ENCODE data around the gene PLCXD3. TPM values are rescaled to one million over a fixed set of nuclear protein-coding genes. Genes with fewer than 3 reads are reported as not detected.

Gene PLCXD3
- total and polyA plus RNA-seq, 2 of the 8 experiments (the other 6 are each of a cell fraction or from before 2014, with no cell fraction given) = 0.03 to 0.07 TPM

GRCh38 chr5:41338136-41338675 is 172.2 kb downstream of the PLCXD3 start:
- no peak overlapping the region for H3K27ac ChIP-seq (ENCODE audit: low read depth, low read length)
- H3K23ac ChIP-seq (ENCODE audit: insufficient read length) = no peak overlapping the region
- WGBS, 2 experiments (ENCODE audit: extremely low coverage in 1 of 2, insufficient coverage in 1 of 2, insufficient read length in 1 of 2, insufficient replicate concordance in 2 of 2, low coverage in 1 of 2, low lambda C conversion rate in 2 of 2, missing lambda C conversion rate in 1 of 2) = 92% methylated on average over 2 of the region's 2 CpGs; no CpG with 5 or more reads in 1 of the 2 experiments
- no peak overlapping the region for H3K4ac ChIP-seq (replicated peaks; ENCODE audit: insufficient read length, low read depth, low read length)
- TF ChIP-seq POLR2A (IDR thresholded peaks at IDR 0.05; ENCODE audit: control extremely low read depth in 1 of 2, low read depth in 2 of 2, low read length in 2 of 2) = no peak
- TF ChIP-seq RAD21 (IDR thresholded peaks at IDR 0.05 in 1 of 2, conservative IDR thresholded peaks at IDR 0.05 in 1 of 2; ENCODE audit: low read depth in 2 of 2, low read length in 2 of 2) = peak; percentile 23 to 24; a peak in 3 of 4 replicates
- FAIRE-seq = no peak
- no peaks in the 10 kb centered on the region for H3K79me2 ChIP-seq (ENCODE audit: control insufficient read depth in 1 of 2, insufficient read depth in 2 of 2, low read length in 2 of 2)
- no peak overlapping the region for H3K18ac ChIP-seq (ENCODE audit: extremely low read depth, low read length)
- H3K56ac ChIP-seq (replicated peaks; ENCODE audit: insufficient read length, low read depth, low read length) = no peak overlapping the region
- no peak for DNase-seq (ENCODE audit: low read depth in 1 of 2, low spot score in 2 of 2)
- no peak overlapping the region for H2BK20ac ChIP-seq (ENCODE audit: low read length)
- H2BK15ac ChIP-seq (ENCODE audit: low read length) = no peak overlapping the region
- H3K9ac ChIP-seq (replicated peaks in 1 of 4; ENCODE audit: extremely low read depth in 1 of 4, low read depth in 3 of 4, low read length in 3 of 4) = no peak overlapping the region
- no peak overlapping the region for H3K4me2 ChIP-seq (ENCODE audit: insufficient read depth in 1 of 2, low read depth in 2 of 2, low read length in 2 of 2)
- no peak overlapping the region for H2AK5ac ChIP-seq (ENCODE audit: low read depth, low read length)
- H2BK120ac ChIP-seq (replicated peaks; ENCODE audit: low read depth, low read length) = no peak overlapping the region
- no peaks in the 10 kb centered on the region for H3K27me3 ChIP-seq (replicated peaks in 1 of 4; ENCODE audit: control insufficient read depth in 3 of 4, extremely low read depth in 1 of 4, insufficient read depth in 3 of 4, low read length in 3 of 4)
- no peaks in the 10 kb centered on the region for H3K9me3 ChIP-seq (ENCODE audit: insufficient read depth in 2 of 2, low read depth in 1 of 2, low read length in 1 of 2)
- no peaks in the 10 kb centered on the region for H3K23me2 ChIP-seq (ENCODE audit: low read depth, low read length)
- no peak overlapping the region for H4K91ac ChIP-seq (replicated peaks; ENCODE audit: insufficient read length, low read length)
- no peak overlapping the region for H4K5ac ChIP-seq (ENCODE audit: insufficient read length, low read depth, low read length)
- no peaks in the 10 kb centered on the region for H4K20me1 ChIP-seq (replicated peaks in 1 of 2; ENCODE audit: control insufficient read depth in 1 of 2, insufficient read depth in 2 of 2, low read length in 2 of 2)
- POLR2A ChIA-PET (ENCODE audit: partially characterized antibody) = no interaction called here
- CTCF ChIA-PET (ENCODE audit: partially characterized antibody) = interaction anchor here (0.7 to 1.3 kb wide), 2 partner anchors 12 to 180 kb away, joined by 3 read pairs; no protein-coding TSS in a partner anchor
- peaks cover 0 to 7% (median 2%) of the 10 kb centered on the region in 4 experiments; a peak in 2 of 7 replicates for H3K4me1 ChIP-seq (replicated peaks in 1 of 4; ENCODE audit: control insufficient read depth in 3 of 4, insufficient read depth in 4 of 4, low read length in 3 of 4)
- no peak overlapping the region for H4K8ac ChIP-seq (ENCODE audit: extremely low read depth, insufficient read depth, low read length)
- no peak overlapping the region for H2BK12ac ChIP-seq (ENCODE audit: low read depth, low read length)
- H3K4me3 ChIP-seq (ENCODE audit: extremely low read depth in 1 of 4, insufficient read depth in 2 of 4, low read depth in 3 of 4, low read length in 4 of 4) = no peak overlapping the region
- no peaks in the 10 kb centered on the region for H3K36me3 ChIP-seq (ENCODE audit: control insufficient read depth in 2 of 4, insufficient read depth in 4 of 4, low read length in 3 of 4)
- H3K14ac ChIP-seq (ENCODE audit: insufficient read length) = no peak overlapping the region
- H3K79me1 ChIP-seq (ENCODE audit: low read depth, low read length) = no peaks in the 10 kb centered on the region
- H2BK5ac ChIP-seq (ENCODE audit: low read depth, low read length) = no peak overlapping the region
- H2AFZ ChIP-seq (ENCODE audit: low read length) = no peak overlapping the region
